ENCODE results near the gene NR1I3. TPM values are rescaled to one million over a fixed set of nuclear protein-coding genes. Genes with fewer than 3 reads are reported as not detected.

Gene NR1I3
- polyA plus RNA-seq, 1 of the 3 experiments (the other 2 are of a cell fraction), result not detected

GRCh38 chr1:161229896-161230295 is 8.1 kb downstream of the NR1I3 start:
- Histone ChIP-seq H3K9me2 (no peaks in the 10 kb centered on the region), H3K27ac (ENCODE audit: low read depth in 2 of 2, low read length in 1 of 2) (no peak overlapping the region), H3K27me3 (ENCODE audit: insufficient read depth) (no peaks in the 10 kb centered on the region), H4K20me1 (ENCODE audit: insufficient read depth) (no peaks in the 10 kb centered on the region), H2AFZ (ENCODE audit: low read depth) (no peak overlapping the region), H3F3A (replicated peaks; ENCODE audit: insufficient read depth) (peaks cover 12% of the 10 kb centered on the region), H3K4me2 (no peak overlapping the region), H3K36me3 (replicated peaks in 1 of 2; ENCODE audit: control insufficient read depth in 1 of 2, insufficient read depth in 2 of 2, low read length in 1 of 2) (peaks cover 0 to 20% of the 10 kb centered on the region in 2 experiments), H3K4me1 (ENCODE audit: control insufficient read depth in 1 of 2, insufficient read depth in 2 of 2, low read depth in 1 of 2, low read length in 1 of 2) (peaks cover 8 to 21% of the 10 kb centered on the region in 2 experiments; a peak in 3 of 4 replicates), H3K9me3 (no peaks in the 10 kb centered on the region), H3K79me2 (ENCODE audit: insufficient read depth) (no peaks in the 10 kb centered on the region), H3K4me3 (ENCODE audit: low read depth in 2 of 2, low read length in 1 of 2) (no peak overlapping the region), H3K9ac (no peak overlapping the region)
- ChIA-PET POLR2A (no interaction called here), CTCF (interaction anchor here (0.6 to 6.3 kb wide), 15 partner anchors 20 to 153 kb away, joined by 3 to 76 read pairs (median 4); partner anchors contain the start of genes CFAP126 and NDUFS2)
- TF ChIP-seq RAD21 (IDR thresholded peaks at IDR 0.05; ENCODE audit: low read length) (no peak; the same call in 1 of the 2 replicates), CTCF (IDR thresholded peaks at IDR 0.05) (0 out of 2 replicates have a peak, but pooled peaks have one; percentile 22)
- 58% methylated on average over 2 of the region's 3 CpGs for WGBS (ENCODE audit: low lambda C conversion rate)
- no peak for DNase-seq

GRCh38 chr1:161228032-161228431 is 10.0 kb downstream of the NR1I3 start:
- H3K4me2 ChIP-seq, result peak overlapping the region; percentile 79; the same call in 1 of the 2 replicates
- no peak overlapping the region for H2AFZ ChIP-seq (ENCODE audit: low read depth)
- H3K9me3 ChIP-seq, result no peaks in the 10 kb centered on the region
- no peak overlapping the region; a peak in 1 of 4 replicates for H3K27ac ChIP-seq (ENCODE audit: low read depth in 2 of 2, low read length in 1 of 2)
- no peaks in the 10 kb centered on the region for H3K79me2 ChIP-seq (ENCODE audit: insufficient read depth)
- H3F3A ChIP-seq (replicated peaks; ENCODE audit: insufficient read depth), result peaks cover 14% of the 10 kb centered on the region
- ChIA-PET CTCF (interaction anchor here (0.6 to 6.3 kb wide), 26 partner anchors 9 to 192 kb away, joined by 3 to 76 read pairs (median 4); partner anchors contain the start of genes CFAP126, FCER1G and NR1I3), POLR2A (no interaction called here)
- no peaks in the 10 kb centered on the region for H3K9me2 ChIP-seq
- H4K20me1 ChIP-seq (ENCODE audit: insufficient read depth), result no peaks in the 10 kb centered on the region
- no peak overlapping the region for H3K9ac ChIP-seq
- no peaks in the 10 kb centered on the region for H3K27me3 ChIP-seq (ENCODE audit: insufficient read depth)
- no peak overlapping the region for H3K4me3 ChIP-seq (ENCODE audit: low read depth in 2 of 2, low read length in 1 of 2)
- no peak for DNase-seq
- 94% methylated on average over 7 of the region's 7 CpGs for WGBS (ENCODE audit: low lambda C conversion rate)
- H3K4me1 ChIP-seq (ENCODE audit: control insufficient read depth in 1 of 2, insufficient read depth in 2 of 2, low read depth in 1 of 2, low read length in 1 of 2), result peaks cover 8 to 21% of the 10 kb centered on the region in 2 experiments; a peak in 3 of 4 replicates
- peaks cover 0 to 20% of the 10 kb centered on the region in 2 experiments for H3K36me3 ChIP-seq (replicated peaks in 1 of 2; ENCODE audit: control insufficient read depth in 1 of 2, insufficient read depth in 2 of 2, low read length in 1 of 2)
- TF ChIP-seq POLR2AphosphoS5 (IDR thresholded peaks at IDR 0.05; ENCODE audit: low read depth, low read length) (no peak), ZBTB33 (IDR thresholded peaks at IDR 0.05; ENCODE audit: borderline replicate concordance, low read depth) (no peak), NRF1 (IDR thresholded peaks at IDR 0.05; ENCODE audit: low read depth, low read length) (no peak), IRF3 (IDR thresholded peaks at IDR 0.05; ENCODE audit: low read depth, low read length) (no peak), REST (IDR thresholded peaks at IDR 0.05; ENCODE audit: low read depth, low read length) (no peak), GATA2 (CRISPR knock-in tag; IDR thresholded peaks at IDR 0.05) (no peak), TCF12 (IDR thresholded peaks at IDR 0.05) (no peak), RFX5 (IDR thresholded peaks at IDR 0.05; ENCODE audit: low read length) (no peak), ELF1 (IDR thresholded peaks at IDR 0.05) (no peak), EP300 (IDR thresholded peaks at IDR 0.05; ENCODE audit: borderline replicate concordance in 1 of 2, low read depth in 1 of 2, low read length in 1 of 2) (no peak), MEF2A (IDR thresholded peaks at IDR 0.05; ENCODE audit: borderline replicate concordance, low read depth) (no peak), CTCF (IDR thresholded peaks at IDR 0.05) (no peak), TAF1 (IDR thresholded peaks at IDR 0.05; ENCODE audit: borderline replicate concordance, low read depth, low read length) (no peak), NFIC (IDR thresholded peaks at IDR 0.05; ENCODE audit: borderline replicate concordance) (no peak), RCOR1 (IDR thresholded peaks at IDR 0.05; ENCODE audit: low read length) (no peak)
